Measurements from ENCODE around the gene BNIP5.

Gene BNIP5

DNA sequence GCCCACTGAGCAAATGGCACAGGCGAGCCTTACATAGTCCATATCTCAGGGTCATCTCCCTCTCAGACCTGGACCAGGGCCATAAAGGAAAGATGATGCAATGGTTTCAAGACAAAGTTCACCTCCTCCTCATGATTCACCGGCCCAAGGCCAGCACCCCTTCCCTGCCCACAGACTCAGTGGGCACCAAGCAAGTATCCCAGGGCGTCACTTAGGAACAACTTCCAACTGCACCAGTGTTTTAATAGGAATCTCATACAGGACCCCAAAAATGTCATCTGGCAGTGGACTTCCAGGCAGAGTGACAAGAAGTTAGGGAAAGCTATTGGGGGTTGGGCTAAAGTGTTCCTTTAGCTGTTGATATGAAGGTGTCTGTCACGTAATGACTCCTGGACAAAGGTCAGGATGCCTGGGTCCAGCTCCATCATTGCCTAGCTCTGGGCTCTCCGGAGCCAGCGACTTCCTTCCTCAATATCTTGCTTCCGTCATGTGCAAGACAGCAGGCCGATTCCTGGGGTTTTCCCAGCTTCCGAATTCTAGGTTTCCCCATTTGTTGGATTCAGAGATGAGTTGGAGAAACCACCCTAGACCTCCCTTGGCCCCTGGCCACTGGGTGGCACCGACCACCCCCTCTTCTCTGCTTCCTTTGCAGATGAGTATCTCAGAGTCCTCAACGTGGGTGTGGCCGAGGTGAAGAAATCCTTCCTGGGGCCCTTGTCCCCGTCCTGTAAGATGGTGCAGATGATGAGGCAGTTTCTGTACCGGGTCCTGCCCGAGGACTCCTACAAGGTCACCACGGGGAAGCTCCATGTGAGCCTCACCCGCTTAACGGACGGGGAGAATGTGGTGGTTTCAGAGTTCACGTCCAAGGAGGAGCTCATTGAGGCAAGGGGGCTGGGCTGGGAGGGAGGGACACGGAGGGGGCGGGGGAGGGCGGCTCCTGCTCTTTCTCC, 45.7 kb downstream of the BNIP5 start:
- DNase-seq, result no peak

DNA sequence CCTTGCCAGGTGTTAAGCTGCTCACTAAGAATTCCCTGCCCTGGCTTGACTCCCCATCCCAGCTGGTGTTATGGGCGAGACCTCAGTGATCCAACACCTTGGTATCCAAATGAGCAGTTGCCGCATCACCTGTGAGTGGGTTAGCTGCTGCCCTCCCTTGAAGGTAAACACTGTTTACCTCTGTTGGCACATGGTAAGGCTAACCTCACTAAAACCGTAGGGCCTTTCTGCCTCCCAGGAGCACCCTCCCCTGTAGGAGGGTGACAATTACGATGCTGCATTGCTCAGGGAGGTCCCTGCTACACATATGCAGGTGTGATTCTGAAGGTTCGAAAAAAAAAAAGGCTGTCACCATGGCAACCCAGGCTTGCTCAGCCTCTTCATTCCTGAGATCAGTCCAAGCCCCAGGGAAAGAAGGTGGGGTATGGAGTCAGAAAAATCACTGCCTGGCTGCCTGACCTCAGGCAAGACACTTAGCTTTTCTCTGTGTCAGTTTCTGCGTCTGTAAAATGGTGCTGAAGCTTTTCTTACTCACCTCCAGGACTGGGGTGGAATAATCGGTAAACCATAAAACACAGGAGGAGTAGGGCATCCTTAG, 47.3 kb downstream of the BNIP5 start:
- DNase-seq, result no peak

DNA sequence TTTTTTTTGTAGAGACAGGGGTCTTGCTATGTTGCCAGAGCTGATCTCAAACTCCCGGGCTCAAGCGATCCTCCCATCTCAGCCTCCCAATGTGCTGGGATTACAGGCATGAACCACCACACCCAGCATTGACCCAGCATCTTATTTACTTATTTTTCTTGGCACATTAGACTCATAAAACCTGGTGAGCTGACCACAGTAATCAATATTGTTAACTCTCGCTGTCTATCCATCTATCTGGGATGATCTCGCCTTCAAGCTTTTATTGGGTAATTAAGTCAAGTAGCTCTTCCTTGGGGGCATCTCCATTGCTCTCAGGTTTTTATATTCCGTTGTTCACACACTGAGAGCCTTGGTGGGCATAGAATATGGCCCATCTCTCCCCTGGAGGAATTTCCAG, 49.8 kb downstream of the BNIP5 start:
- no peak for DNase-seq

DNA sequence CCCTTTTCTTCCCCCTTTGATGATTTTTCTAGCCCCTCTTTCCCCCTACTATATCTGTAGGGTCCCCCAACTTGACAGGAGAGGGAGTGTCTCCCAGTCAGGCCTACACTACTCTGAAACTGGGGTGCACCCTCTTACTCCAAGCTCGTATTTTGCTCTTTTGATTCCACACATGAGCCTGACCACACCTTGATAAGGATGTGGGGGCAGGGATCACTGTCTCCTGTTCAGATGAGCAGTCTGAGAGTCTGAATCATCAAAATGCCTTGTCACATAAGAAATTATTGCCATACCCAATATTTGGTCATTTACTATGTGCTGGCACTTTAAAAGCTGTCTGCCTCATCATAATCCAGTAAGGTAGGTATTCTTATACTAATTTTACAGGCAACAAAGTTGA, 50.9 kb downstream of the BNIP5 start:
- DNase-seq, result no peak

GRCh38 chr6:36285187-36285671, 51.5 kb downstream of the BNIP5 start:
- no peak for DNase-seq

- DNase-seq, result no peak
These were observed 52.3 kb downstream of the BNIP5 start for GRCh38 chr6:36284359-36284758.

DNA sequence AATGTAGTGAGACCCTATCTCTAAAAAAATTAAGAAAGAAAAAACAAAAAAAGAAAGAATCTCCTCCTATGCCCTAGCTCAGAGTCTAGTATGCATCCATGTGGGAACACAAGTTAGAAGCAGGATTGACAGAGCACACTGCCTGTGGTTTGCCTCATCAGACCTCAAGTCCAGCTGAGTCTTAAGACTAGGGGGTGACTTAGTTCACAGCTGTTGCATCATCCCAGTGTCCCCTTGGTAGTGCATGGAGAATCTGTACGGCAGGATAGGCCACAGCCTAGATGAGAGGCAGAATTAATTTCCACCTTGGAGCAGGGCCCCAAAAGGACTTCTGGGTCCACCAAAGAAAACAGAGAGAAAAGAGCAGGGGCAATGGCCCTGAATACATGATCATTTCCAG, 53.1 kb downstream of the BNIP5 start:
- DNase-seq, result no peak

DNA sequence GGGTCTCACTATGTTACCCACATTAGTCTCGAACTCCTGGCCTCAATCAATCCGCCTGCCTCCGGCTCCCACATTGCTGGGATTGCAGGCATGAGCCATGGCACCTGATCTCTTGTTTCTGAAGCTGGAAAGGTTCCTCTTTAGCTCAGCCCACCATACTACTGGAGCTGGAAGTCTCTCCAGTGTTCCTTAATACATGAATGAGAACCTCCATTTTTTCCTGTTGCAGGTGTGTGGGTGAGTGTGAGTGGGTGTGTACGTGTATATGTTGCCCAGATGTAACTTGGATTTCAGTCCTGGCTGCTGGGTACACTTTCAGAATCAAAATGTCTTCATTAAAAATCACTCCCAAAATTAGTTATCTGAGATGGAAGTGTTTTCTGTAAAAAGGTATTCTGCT, 55.7 kb downstream of the BNIP5 start:
- DNase-seq, result no peak

GRCh38 chr6:36280467-36280866, 56.2 kb downstream of the BNIP5 start:
- no peak for DNase-seq

DNA sequence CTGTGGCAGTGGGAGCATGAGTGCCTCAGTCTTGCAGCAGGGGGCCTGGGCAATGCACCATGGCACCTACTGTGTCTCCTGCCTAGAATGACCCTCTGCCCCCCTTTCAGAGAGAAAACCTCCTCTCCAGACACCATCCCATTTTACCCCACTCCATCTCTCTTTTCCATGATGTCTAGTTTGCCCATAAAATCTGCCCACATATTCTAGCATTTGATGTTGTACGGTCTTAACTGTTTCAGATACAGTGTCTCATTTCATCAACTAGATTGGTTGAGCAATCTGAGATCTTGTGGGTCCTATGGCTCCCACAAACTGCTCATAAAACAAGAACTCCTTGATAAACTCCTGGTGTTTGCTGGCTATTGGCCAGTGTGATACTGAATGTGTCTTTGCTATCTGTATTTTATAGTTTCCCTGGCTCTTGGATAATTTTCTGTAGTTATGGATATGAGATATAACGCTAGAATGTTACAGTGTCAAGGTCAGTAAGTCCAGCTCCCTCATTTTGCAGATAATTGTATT, 58.7 kb downstream of the BNIP5 start:
- DNase-seq, result no peak

- DNase-seq, result no peak
These were observed 59.8 kb downstream of the BNIP5 start for GRCh38 chr6:36276581-36277536.

DNA sequence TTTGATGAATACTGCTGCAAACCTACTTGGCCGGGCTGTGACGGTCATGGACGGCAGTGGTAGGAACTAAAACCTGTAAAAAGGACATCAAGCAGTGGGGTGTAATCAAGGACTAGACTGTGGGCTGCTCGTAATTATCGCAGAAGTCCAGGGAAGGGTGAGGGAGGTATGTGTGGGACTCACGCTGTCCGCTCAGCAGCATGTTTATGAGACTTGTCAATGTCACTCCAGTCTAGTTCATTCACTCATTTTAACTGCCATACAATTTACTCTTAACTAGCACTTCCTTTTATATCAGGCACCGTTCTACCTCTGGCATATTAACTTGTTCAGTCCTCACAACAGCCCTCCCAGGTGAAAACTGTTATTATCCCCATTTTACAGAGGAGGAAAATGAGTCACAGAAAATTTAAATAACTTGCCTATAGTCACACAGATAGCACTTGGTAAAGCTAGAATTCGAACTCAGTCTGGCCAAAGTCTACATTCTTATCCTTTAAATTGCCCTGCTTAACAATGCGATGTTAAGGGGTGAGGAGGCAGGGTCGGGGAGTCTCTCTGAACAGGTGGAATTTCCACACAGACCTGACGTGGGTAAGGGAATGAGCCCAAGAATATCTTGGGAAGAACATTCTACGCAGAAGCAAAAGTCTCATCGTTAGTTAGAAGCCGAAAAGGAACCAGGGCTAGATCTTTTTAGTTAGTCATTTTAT, 62.7 kb downstream of the BNIP5 start:
- DNase-seq, result no peak

DNA sequence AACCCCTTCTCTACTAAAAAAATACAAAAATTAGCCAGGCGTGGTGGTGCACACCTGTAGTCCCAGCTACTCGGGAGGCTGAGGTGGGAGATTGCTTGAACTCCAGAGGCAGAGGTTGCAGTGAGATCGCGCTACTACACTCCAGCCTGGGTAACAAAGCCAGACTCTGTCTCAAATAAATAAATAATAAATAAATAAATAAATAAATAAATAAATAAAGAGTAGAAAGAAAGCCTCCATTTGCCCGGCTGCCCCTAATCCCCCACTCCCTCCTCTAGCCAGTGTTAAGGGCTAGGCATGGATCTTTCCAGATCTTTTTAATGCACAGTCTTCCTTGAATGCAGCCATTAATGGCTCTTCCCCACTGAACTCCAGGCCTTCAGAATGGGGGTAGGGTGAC, 63.6 kb downstream of the BNIP5 start:
- DNase-seq, result no peak

- DNase-seq, result no peak
These were observed 64.5 kb downstream of the BNIP5 start for GRCh38 chr6:36272234-36272633.

- no peak for DNase-seq
These were observed 66.6 kb downstream of the BNIP5 start, which contains the start of gene PNPLA1 for GRCh38 chr6:36269834-36270705. TSS of gene PNPLA1 (plus strand) at chr6:36270060. CDS start at chr6:36270460, 400 bp downstream.

GRCh38 chr6:36268478-36269275, 68.0 kb downstream of the BNIP5 start:
- DNase-seq, result no peak

DNA sequence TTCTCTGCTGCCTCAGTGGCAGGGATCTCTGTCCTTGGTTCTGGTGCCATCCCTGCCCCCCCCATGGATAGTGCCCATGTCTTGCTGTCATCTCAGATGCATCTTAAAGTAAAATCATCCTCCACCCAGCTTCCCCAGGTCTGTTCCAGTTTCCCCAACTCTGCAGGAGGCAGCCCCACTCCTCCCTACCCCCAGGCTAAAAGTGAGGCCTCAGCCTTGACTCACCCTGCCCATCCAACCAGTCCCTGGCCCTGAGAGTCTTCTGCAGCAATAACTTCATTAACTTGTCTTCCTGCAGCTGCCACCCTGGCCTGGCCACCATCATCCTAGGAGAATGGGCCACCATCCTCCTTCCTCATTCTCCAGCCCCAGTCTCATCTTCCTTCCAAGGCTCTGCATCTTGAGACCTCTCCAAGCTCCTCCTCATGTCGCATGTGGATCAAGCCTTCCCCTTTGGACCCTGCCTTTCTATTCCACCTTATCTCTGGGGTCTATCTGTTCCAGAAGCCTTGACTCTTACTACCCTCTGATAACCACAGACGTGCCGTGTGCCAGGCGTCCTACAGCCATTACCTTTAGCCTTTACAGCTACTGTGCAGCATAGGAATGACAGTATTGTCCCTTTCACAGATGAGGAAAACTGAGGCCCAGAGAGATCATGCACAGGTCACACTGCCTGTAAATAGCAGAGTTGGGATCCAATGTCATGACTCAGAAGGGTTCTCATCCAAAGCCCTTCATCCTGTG, 68.8 kb downstream of the BNIP5 start:
- DNase-seq, result no peak

- no peak for DNase-seq
These were observed 69.6 kb downstream of the BNIP5 start for GRCh38 chr6:36266913-36267644.

All from activated naive CD4-positive, alpha-beta T cell treated with anti-CD3 and anti-CD28 coated beads, Interleukin-2, amount 50 U/mL, for 16 hours (primary cell).